IPS-NIHi11 (cell line): ENCODE results near the gene ADAMTS18.

Source experiments
- DNase-seq: peaks from one replicate; pipeline ENCODE4 v3.0.0; 2012; ENCODE audit warnings: mixed read lengths, low spot score

ADAMTS18 gene

DNA sequence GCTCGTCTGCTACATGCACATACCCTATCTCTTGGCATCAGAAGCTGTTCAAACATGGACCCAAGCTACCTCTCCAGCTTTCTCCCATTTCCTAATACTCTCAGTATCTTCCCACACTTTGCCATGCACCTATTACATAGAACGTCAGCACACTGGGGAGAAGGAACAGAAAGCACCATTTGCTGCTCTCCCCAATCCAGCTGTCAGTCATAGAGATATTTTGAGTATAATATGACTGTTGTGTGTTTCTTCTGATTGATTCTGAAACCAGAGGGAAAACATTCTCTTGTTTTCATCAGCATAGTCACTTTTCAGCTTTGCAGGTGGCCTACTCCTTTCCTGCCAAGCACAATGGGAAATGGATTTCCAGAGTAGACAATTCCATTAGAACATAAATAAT is 107.1 kb downstream of the ADAMTS18 start:
- no peak for DNase-seq

DNA sequence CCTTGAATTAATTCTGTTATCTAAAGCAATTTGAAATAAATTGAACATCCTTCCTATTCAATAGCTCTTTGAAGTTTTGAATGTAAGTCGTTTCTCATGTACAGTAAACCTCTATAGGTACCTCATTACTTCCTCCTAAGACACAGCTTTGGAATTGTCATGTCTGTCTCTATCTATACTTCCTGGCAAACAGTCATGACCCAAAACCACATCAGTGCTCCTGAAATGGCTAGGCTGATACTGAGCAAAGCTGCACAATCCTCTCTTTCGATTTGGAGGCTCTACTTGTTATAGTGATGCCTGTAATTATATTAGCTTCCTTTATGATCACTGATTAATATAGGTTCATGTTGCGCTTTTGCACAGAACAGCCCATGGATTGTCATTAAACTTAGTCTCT is 110.1 kb downstream of the ADAMTS18 start:
- no peak for DNase-seq

DNA sequence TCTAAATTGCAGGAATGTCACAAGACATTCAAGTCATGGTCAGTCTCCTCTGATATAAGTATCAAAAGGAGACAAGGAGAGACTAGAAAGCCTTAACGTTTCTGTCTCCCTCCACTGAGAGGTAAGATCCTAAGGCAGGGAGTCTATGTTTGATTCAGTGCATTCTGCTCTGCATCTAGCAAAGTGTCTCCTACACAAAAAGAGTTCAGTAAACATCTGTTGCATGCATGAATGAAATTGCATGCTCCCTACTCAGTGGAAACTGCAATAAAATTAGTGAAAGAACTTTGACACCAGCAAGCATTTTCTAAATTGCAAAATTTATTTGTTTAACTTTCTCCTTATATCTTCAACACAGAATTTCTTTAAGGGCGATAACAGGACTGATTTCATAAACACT is 111.1 kb downstream of the ADAMTS18 start:
- no peak for DNase-seq

DNA sequence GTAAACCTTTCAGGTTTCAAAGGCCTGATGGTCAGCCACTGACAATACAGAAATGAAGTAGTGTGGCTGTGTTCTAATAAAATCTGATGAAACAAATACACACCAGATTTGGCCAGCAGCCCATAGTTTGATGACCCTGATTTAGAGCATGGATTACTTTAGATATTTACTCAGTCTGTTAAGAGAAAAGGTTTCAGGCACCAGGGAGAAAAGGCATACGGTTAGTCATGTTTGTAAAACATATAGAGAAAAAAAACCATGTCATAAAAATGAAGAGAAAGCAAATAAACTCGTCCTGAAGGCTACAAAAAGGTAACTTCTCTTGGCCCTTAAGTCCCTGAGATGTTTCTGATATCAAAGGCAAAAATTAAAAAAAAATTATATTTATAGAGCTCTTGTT is 112.1 kb downstream of the ADAMTS18 start:
- no peak for DNase-seq

DNA sequence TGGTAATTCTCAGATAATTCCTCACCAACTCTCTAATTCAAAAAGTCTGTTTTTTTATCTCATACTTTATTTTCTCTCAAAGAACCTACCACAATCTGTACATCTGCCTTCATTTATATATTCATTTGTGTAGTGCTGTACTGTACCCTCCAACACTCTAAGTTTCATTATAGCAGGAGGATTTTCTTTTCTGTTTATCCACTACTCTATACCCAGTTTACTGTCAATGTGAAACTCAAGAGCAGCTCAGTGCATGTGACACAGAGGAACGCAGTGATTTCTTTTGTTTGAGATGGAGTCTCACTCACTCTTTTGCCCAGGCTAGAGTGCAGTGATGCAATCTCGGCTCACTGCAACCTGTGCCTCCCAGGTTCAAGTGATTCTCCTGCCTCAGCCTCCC is 117.8 kb downstream of the ADAMTS18 start:
- no peak for DNase-seq

DNA sequence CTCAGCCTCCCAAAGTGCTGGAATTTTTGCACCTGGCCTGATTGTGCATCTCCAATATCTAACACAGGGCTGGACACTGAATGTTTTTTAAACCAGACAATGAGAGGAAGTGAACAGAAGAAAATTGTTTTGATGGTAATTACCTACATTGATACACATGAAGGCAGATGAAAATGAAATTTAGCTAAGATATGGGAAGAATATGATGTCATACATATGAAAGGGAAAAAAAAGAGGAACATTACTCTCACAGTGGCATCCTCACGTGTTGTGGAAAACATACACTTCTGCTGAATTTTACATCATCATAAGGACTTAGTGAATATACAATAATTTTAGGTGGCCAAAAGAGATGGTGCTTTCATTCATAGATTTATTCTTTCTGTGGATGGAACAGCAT is 124.0 kb downstream of the ADAMTS18 start:
- no peak for DNase-seq

DNA sequence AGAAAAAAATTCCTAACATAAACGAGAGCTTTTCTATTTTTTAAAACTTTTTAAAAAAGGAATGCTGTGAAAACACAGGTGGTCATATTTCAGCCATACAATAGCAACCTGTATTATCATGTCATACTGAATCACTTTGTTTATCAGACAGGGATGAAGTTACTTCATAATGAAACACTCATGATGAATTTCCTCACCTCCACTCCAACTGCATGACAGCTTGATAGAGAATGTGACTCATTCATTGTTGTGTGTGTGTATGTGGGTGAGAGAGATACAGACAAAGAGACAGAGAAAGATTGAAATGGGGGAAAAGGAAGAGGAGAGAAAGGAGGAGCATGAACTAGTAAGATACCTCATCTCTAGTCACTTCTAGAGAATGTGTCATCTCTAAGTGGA is 126.7 kb downstream of the ADAMTS18 start:
- no peak for DNase-seq

DNA sequence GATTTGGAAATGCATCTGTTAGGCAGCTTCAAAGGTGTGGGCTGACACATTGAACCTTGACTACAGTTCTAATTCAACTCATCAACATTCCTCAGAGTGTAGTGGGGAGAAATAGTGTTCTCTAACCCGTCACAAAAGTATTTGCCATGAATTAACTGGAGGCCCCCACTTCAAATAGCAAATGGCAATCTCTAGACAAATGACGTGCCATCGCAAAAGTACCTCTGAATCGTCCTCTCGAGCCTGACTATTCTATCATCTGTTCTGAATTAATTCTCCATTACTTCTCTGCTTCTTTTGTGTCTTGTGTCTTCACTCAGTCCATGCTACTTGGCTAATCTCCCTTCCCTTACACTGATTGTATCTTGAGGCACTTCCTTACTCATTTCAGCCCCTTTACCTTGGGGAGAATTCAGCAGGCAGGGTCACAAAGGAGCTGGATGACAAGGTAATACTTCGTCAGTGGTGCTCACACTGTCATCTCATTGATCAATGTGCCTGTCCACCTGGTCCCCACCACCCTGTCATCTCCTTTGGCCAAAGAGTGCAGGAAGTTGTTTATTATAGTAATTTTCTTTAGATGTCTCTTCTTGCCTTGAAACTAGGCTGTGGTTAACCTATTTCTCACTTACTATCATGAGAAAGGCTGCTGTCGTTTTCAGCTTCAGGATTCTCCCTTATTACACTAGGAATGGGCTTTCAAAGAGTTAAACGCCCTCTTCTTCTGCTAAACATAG is 127.2 kb downstream of the ADAMTS18 start:
- no peak for DNase-seq

DNA sequence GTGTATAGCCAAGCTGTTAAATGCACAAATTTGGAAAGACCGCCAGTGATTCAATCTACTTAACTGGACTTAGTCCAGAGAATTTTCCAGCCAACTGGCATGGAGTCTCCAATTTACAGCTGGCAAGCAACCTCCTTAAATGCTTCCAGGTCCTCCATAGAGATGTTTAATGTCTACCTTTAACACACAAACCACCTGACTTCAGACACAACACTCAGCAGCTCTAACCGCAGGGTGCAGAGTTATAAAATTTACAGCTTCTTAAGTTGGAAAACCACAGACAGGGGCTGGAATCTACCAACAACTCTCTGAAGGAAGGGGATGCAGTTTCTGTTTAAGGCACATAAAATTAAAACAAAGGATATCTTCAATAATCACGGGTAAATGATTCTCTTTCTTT is 128.8 kb downstream of the ADAMTS18 start:
- DNase-seq: no peak

DNA sequence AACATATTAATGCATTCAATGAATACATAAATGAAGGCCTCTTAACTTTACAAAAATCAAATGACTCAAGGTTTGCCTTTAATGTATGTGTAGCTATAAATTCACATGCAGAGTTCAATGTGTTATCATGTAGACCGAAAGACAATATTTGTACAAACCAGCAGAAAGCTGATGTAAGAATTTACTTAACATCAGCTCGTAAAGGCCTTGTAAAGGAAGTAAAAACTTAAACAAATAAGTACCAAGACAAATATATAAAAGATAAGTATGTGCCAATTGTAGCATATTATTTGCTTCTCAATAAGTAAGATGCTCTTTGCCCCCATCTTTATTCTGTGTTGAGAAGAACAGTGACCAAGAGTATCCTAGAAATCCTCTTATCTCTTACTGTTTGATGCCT is 130.0 kb downstream of the ADAMTS18 start:
- DNase-seq: no peak

DNA sequence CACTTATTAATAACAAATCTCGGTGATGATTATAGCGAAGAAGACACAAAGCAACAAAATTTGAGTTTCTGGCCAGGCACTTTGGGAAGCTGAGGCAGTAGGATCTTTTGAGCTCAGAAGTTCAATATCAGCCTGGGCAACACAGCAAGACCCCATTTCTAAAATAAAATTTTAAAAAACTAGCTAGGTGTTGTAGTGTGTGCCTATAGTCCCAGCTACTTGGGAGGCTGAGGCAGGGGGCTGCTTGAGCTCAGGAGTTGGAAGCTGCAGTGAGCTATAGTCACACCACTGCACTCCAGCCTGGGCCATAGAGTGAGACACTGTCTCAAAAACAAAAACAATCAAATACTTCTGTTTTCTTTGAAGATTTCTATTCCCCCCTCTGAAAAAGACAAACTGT is 130.7 kb downstream of the ADAMTS18 start:
- DNase-seq: no peak

DNA sequence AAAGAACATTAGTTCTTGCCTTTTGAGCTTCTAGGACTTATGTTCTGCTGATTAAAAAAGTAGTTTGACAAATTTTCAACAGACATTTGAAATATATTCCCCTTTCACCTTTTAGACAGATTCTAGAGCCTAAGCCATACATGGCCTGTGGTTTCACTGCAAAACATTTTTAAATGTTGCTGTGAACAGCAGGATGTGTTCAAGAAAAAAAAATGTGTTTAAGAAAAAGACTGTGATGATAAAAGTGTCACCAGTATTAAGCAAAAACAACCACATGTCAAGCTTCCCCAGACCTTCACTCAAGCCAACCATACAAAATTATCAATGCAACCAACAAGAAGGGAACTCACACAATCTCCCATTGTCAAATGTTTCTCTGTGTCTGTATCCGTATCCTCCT is 132.2 kb downstream of the ADAMTS18 start:
- DNase-seq: no peak

DNA sequence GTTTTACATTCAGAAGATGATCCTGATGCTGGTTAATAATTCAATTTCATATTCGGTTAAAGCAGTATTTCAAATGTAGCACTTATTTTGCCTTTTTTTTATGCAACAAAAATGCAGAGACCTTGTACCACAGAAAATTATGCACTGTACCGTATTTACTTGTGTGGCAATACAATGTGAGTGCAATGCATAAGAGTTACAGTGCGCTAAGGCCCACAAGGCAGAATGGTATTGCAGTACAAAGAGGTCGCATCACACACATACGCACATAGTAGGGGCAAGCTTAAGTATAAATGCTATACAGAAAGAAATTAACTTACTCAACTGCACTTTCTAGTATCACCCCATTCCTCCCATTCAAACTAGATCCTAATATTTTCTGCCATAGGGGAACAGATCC is 132.6 kb downstream of the ADAMTS18 start:
- no peak for DNase-seq

DNA sequence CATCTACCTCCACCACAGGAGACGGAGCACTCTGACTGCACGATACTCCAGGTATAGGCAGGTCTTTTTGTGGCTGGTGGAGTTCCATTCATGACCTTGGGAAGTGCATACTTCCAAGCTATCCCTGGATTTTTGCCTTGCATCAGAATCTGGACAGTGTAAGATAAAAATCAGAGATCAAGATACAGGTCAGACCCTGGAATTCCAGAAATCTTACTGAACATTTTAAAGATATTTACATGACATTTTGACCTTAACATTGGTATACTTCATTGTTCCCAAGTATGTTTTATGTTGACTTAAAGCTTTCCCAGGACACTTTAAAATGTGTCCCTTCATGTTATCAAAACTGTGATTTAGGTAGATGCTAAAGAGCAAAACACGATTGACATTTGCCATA is 134.6 kb downstream of the ADAMTS18 start:
- no peak for DNase-seq

DNA sequence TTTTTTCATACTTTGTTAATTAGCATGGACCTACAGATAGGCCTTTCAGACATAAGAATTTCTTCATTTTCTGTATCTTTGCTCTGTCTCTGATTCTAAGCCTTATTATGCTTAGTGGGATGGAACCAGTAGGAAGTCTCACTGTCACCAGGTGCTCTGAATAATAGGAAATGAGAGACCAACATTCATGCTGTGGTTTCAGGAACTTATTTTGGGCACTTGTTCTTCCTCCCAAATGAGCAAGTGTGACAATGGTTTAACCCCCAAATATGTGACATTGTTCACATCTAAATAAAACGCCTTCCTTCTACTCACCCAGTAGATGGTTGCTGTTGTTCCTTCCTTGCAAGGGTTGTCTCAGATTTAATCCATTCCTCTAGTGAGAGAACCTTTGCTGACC is 135.4 kb downstream of the ADAMTS18 start:
- no peak for DNase-seq

DNA sequence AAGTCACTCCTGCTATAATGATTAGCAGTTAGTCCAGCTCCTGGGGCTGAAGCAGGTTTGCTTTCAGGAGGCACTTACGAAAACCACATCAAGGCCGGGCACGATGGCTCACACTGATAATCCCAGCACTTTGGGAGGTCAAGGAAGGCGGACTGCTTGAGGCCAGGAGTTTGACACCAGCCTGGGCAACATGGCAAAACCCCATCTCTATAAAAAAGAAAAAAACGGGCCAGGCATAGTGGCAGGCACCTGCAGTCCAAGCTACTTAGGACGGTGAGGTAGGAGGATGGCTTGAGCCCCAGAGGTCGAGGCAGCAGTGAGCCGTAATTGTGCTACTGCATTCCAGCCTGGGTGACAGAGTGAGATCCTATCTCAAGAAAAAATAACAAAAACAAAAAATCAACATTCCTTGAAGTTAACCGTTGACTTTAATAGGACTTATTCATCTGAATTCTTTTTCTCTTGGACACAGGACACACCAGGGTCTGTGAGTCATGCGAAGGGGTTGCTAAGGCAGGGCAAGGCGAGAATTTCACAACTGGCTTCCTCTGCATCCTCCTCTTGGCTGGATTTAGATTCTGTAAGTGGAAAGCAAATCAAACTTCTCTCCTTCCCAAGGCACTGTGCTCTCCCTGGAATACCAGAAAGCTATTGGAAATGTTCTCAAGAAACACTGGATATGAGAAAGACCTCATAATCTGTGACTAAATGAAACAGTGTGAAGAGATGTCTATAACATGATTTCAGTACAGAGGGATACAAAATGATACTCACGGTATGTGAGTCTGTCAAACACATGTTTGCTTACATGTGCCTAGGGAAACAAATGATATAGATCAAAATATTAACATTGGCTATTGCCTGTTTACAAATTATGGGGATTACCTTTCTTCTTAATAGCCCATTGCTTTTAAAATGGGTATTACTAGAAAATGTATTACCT is 136.1 kb downstream of the ADAMTS18 start:
- DNase-seq: no peak

DNA sequence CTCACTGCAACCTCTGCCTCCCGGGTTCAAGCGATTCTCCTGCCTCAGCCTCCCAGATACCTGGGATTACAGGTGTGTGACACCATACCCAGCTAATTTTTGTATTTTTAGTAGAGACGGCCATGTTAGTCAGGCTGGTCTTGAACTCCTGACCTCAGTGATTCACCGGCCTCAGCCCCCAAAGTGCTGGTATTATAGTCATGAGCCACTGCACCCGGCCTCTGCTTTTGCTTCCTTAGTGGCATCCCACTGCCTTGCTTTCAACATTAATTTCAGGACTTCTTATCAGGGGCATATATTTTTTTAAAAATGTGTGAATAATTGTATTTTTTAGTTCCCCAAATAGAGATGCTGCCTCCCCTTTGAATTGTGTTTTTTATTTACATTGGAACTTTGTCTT is 136.8 kb downstream of the ADAMTS18 start:
- no peak for DNase-seq

DNA sequence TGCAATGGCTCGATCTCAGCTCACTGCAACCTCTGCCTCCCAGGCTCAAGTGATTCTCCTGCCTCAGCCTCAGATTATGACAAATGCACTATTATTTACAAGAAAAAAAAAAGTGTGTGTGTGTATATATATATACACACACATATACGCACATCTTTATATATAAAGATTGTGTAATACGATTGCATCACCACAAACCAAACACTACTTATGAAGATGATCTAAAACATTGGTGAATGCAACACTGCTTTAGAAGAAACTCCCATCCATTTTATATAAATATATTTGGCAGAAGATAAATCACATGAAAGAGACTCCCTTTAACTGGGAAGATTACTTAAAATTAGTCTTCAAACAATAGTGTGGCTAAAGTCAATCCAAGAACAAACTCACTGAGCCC is 138.9 kb downstream of the ADAMTS18 start:
- DNase-seq: no peak

DNA sequence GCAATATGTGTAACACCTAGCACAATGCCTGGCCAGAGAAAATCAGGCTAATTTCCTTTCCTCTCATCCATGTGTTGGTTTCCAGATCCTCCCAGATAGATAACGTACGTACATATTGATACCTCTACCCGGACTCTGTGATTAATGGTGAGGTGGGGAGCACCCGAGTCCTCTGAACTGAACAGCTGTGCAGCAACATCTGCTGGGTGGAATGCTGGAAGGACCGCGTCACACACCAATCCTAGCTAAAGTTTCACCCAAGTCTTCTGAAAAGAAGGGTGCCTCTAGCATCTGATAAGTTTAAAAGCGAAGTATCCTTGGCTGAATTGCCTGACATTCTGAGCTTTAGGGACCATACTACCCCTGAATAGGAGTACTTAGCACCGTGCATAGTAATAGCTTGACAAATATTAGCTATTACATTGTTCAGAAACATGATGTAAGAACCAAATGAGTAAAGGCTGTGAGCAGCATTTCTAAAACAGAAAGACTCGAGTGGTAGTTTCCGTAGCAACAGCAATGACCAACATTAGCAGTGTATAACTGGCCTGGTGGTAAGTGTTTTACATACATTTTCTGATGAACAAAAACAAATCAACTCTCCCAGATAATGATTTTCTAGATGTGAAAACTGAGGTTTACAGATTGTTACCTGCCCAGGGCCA is 144.3 kb downstream of the ADAMTS18 start:
- no peak for DNase-seq

DNA sequence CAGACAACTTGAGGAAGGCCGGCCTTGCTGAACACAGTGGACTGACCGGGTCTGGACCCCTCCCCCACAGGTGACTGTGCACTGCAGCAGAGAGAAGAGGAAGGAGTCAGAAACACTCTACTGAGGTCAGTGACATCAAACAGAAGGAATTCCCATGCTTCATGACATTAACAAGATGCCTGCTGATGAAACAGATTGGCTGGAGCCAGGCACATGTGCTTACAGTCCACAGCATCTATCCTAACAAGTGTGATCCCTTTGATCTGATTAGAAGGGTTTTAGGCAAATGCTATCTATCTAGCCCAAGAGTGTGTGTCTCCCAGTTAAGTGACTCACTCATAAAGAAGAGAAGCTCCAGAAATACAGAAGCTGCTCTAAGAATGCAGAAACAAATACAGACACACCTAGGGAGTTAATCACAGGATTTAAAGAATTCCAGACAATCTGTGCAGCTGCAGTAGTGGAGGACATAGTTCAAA is 145.5 kb downstream of the ADAMTS18 start:
- no peak for DNase-seq

DNA sequence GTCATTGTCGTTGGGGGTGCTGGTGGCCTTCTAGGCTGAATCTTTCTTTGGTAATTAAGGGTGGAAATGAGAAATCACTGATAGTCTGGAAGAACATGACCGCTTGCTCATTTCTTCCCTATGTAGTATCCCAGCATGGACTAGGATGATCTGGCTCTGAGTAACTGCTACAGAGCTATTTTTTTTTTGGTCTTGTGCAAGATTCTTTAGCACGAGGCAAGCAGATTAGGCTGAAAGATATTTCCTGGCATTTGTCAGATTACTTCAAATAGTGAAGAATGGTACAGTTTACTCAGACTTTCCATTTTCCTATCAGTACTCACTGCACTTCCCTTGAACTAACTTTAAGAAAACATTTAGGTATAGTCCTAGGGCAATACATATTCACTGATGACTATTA is 146.6 kb downstream of the ADAMTS18 start:
- DNase-seq: no peak

DNA sequence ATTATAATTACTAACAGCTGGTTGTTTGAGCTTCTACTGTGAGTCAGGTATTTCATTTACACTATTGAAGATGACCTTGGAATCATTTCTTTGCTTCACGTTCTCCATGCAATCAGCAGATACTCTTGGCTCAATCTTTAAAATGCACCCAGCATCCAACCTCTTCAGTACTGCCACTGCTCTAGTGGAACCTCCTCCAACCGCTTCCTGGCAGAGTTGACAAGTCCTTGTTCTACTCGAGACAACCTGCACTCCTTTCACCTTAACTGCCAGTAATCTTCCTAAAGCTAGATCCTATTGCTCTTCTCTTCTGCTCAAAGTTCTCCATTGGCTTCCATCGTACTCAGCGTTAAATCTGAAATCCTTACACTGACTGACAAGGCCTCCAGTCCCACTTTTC is 149.2 kb downstream of the ADAMTS18 start:
- no peak for DNase-seq

DNA sequence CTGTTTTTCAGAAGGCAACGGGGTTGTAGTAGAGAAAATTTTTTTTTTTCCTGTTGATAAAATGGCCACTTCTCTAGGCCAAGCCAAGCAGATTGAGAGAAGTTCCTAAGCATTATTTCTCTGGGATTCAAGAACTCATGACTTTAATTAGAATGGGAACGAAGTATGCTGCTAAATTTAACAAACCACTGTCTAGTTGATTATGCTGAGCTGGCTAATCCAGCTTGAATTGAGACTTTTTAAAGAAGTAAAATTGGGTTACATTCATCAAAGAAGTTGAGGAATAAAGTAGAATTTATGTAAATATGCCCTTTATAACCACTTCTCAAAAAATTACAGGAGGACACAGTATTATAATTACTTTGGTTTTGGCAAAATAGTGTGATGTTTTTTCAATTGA is 152.5 kb downstream of the ADAMTS18 start:
- DNase-seq: no peak
